K562 (cell line): Measurements from ENCODE around the gene DELE1. TPM values are rescaled to one million over a fixed set of nuclear protein-coding genes. Genes with fewer than 3 reads are reported as not detected.

Source experiments
- ATAC-seq: fragments of 200-7000 bp; cut with Tn5 transposase; 3 replicates; pipeline ENCODE4 v1.9.1; 2020; ENCODE audit warnings: moderate library complexity
- BruUV-seq: library from RNA; stranded (reverse); fragments of 400-500 nt; replicated peaks from 2 replicates; lab custom pipeline; 2021; lab: Mats Ljungman, UMichigan
- CTCF ChIA-PET: fragments of 300-600 bp; formaldehyde crosslinking; extraction: SDS; loops from one replicate; lab custom pipeline; 2021; ENCODE audit warnings: low intra/inter-chr PET ratio; lab: Yijun Ruan, JAX
- POLR2A ChIA-PET: fragments of 300-600, 350-650 bp; sonication (Branson Sonifier 250); formaldehyde crosslinking; extraction: SDS; loops from one replicate; lab custom pipeline; 2021; ENCODE audit warnings: antibody characterized with exemption, inconsistent platforms; lab: Yijun Ruan, JAX
- DNase-seq, 4 experiments: peaks; one replicate each; pipeline versions ENCODE4 v3.0.0 to v3.0.0-alpha.2; 2011 to 2018; ENCODE audit warnings: low spot score in 3 of 4, mixed read lengths in 3 of 4; ENCODE audit errors: extremely low read depth in 1 of 4
- FAIRE-seq: peaks from 2 replicates; lab custom pipeline; 2011; peaks lifted over from hg19 to GRCh38; lab: Jason Lieb, UNC
- H2AFZ ChIP-seq: 2 replicates; pipeline ENCODE4 v1.6.0; 2011; ENCODE audit warnings: low read depth, low read length, control low read depth, inconsistent platforms
- H3K27ac ChIP-seq: fragments of 200-600 bp; 3 replicates; pipeline ENCODE4 v1.8.0; 2011; ENCODE audit warnings: low read depth, mild to moderate bottlenecking, control low read depth, inconsistent platforms, low read length, moderate library complexity, mixed read lengths; ENCODE audit errors: extremely low read depth
- H3K27me3 ChIP-seq, 2 experiments: fragments of 300-600 bp in 1 of 2; 2 replicates in 1 of 2; 3 replicates in 1 of 2; pipeline versions ENCODE4 v1.6.0 to v1.8.0; 2011; ENCODE audit warnings: inconsistent platforms in 2 of 2, low read length in 2 of 2, mild to moderate bottlenecking in 1 of 2, mixed read lengths in 1 of 2, moderate library complexity in 1 of 2; ENCODE audit not compliant: control insufficient read depth in 2 of 2, insufficient read depth in 2 of 2
- H3K36me3 ChIP-seq: fragments of 300-600 bp; 3 replicates; pipeline ENCODE4 v1.8.0; 2011; ENCODE audit warnings: mild to moderate bottlenecking, low read length, inconsistent platforms; ENCODE audit not compliant: control insufficient read depth, insufficient read depth
- H3K4me1 ChIP-seq, 2 experiments: fragments of 200-600 bp in 1 of 2; replicated peaks in 1 of 2; 2 replicates in 1 of 2; 3 replicates in 1 of 2; pipeline versions ENCODE4 v1.5.1 to v1.8.0; 2011; ENCODE audit warnings: inconsistent platforms in 2 of 2, low read length in 2 of 2, mild to moderate bottlenecking in 1 of 2, mixed read lengths in 1 of 2, moderate library complexity in 1 of 2; ENCODE audit not compliant: control insufficient read depth in 2 of 2, insufficient read depth in 2 of 2
- H3K4me2 ChIP-seq: 2 replicates; pipeline ENCODE4 v1.6.1; 2011; ENCODE audit warnings: low read length, control low read depth, inconsistent platforms, mixed read lengths; ENCODE audit not compliant: insufficient read depth
- H3K4me3 ChIP-seq: fragments of 200-600 bp; sonication (generic), shearing (Covaris generic); 2 replicates; pipeline ENCODE4 v1.5.1; 2016; ENCODE audit warnings: control low read depth, inconsistent platforms
- H3K79me2 ChIP-seq: fragments of 200-600 bp; 3 replicates; pipeline ENCODE4 v1.8.0; 2011; ENCODE audit warnings: low read length, inconsistent platforms; ENCODE audit not compliant: control insufficient read depth, insufficient read depth
- H3K9ac ChIP-seq, 2 experiments: 2 replicates each; pipeline versions ENCODE4 v1.6.0 to v1.6.1; 2011; ENCODE audit warnings: low read depth in 2 of 2, low read length in 2 of 2, control low read depth in 1 of 2, inconsistent platforms in 1 of 2, mild to moderate bottlenecking in 1 of 2, mixed read lengths in 1 of 2; ENCODE audit not compliant: insufficient read depth in 1 of 2
- H3K9me1 ChIP-seq: one replicate; pipeline ENCODE4 v1.6.0; 2011; ENCODE audit warnings: inconsistent platforms, mild to moderate bottlenecking, low read length, moderate library complexity; ENCODE audit not compliant: control insufficient read depth, insufficient read depth
- H3K9me3 ChIP-seq: replicated peaks from 2 replicates; pipeline ENCODE4 v1.5.1; 2011; ENCODE audit warnings: low read depth, low read length, inconsistent platforms; ENCODE audit not compliant: control insufficient read depth, insufficient read depth
- H4K20me1 ChIP-seq: replicated peaks from 2 replicates; pipeline ENCODE4 v1.6.1; 2011; ENCODE audit warnings: low read length, inconsistent platforms, mixed read lengths; ENCODE audit not compliant: control insufficient read depth, insufficient read depth
- ETS2 ChIP-seq: IDR thresholded peaks from 2 replicates; pipeline ENCODE4 v1.6.1; 2016; ENCODE audit warnings: borderline replicate concordance, missing genetic modification characterization, mild to moderate bottlenecking, moderate library complexity, missing compliant biosample characterization; ENCODE audit not compliant: poor library complexity, severe bottlenecking
- ILK ChIP-seq: fragments of 450-650 bp; IDR thresholded peaks from 2 replicates; pipeline ENCODE4 v1.6.1; 2016; ENCODE audit warnings: missing genetic modification characterization, low read depth, mild to moderate bottlenecking, missing compliant biosample characterization, moderate library complexity, borderline replicate concordance
- MCM5 ChIP-seq: fragments of 450-650 bp; IDR thresholded peaks from 2 replicates; pipeline ENCODE4 v1.6.1; 2016; ENCODE audit warnings: low read depth
- ZNF146 ChIP-seq: IDR thresholded peaks from one replicate; pipeline ENCODE4 v1.6.1; 2018; ENCODE audit warnings: missing compliant biosample characterization; ENCODE audit not compliant: unreplicated experiment
- ZNF561 ChIP-seq: fragments of 450-650 bp; formaldehyde crosslinking; conservative IDR thresholded peaks from 2 replicates; pipeline ENCODE4 v1.4.0; 2020; ENCODE audit warnings: mild to moderate bottlenecking, moderate library complexity
- WGBS: fragments of 100-300 bp; shearing (Covaris generic); methylation state at CpG from one replicate; pipeline ENCODE4 v1.1.6; 2016; ENCODE audit warnings: low coverage, mixed read lengths; ENCODE audit not compliant: insufficient coverage; ENCODE audit errors: missing lambda C conversion rate; 5-methylcytosine and 5-hydroxymethylcytosine counted together
- in situ Hi-C: fragments of 300-500 bp; cut with MboI; formaldehyde crosslinking; loops from 4 replicates; pipeline ENCODE4 v1.15.0; 2018; ENCODE audit warnings: inconsistent platforms, mixed read lengths
- intact Hi-C: fragments of 100-400 bp; cut with micrococcal nuclease; formaldehyde crosslinking; loops from 2 replicates; pipeline ENCODE4 v1.14.2; 2022
- polyA plus RNA-seq, 8 experiments: library from polyadenylated mRNA; depleted of rRNA in 4 of 8; stranded (reverse) in 5 of 8; unstranded in 3 of 8; fragments of >200 nt; fragmentation: Nextera tagmentation in 2 of 8; fragmentation: Illumina TruSeq in 1 of 8; extraction: Ambion mirVana in 2 of 8; extraction: Trizol in 1 of 8; gene quantifications; 2 replicates each; pipeline versions ENCODE4 v1.2.1 to v1.2.3, GENCODE V29; 2011 to 2014; ENCODE audit warnings: inconsistent platforms in 1 of 8, missing spikeins in 1 of 8
- total RNA-seq, 7 experiments: library from RNA; depleted of rRNA in 6 of 7; stranded (reverse); fragments of >200 nt in 6 of 7; fragmentation: Illumina TruSeq in 2 of 7; extraction: Trizol in 2 of 7; gene quantifications; 2 replicates each; pipeline versions ENCODE4 v1.2.1 to v1.2.3, GENCODE V29; 2011 to 2021; ENCODE audit warnings: low replicate concordance in 1 of 7
- TF ChIP-seq, protein P1 (sequence below), 3 experiments: fragments of 200-800 bp in 1 of 3; sonication (Bioruptor generic) in 1 of 3; sonication (generic) in 1 of 3; formaldehyde crosslinking in 1 of 3; IDR thresholded peaks; 2 replicates each; pipeline versions ENCODE4 v1.6.1 to v1.8.0; 2016 to 2022; ENCODE audit warnings: mild to moderate bottlenecking in 2 of 3, missing compliant biosample characterization in 2 of 3, missing genetic modification characterization in 2 of 3, missing genetic modification reagents in 1 of 3

The DELE1 gene
- total and polyA plus RNA-seq, 9 of the 15 experiments (the other 6 are each of a cell fraction or from before 2014, with no cell fraction given) = 16.6 to 74.4 (median 49.8) TPM

DNA sequence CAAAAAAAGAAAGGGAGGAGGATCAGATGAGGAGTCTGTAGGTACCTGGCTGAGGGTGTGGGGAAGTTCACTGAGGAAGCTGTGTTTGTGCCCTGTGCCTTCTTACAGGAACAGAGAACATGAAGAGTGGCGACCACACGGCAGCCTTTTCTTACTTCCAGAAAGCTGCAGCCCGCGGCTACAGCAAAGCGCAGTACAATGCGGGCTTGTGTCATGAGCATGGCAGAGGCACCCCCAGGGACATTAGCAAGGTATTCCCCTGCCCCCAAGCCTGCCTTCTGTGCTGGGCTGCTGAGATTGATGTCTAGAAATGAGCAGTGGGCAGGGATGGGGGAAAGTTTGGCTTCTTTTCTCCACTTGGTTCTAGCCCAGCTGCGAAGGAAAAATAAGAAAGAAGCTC lies 9.5 kb downstream of the DELE1 start:
- FAIRE-seq (no peak), ATAC-seq (no peak), DNase-seq (no peak)
- Histone ChIP-seq H3K79me2 (no peaks in the 10 kb centered on the region), H2AFZ (no peak overlapping the region), H3K4me3 (no peak overlapping the region), H3K4me2 (no peak overlapping the region), H3K9me1 (peaks cover 3% of the 10 kb centered on the region), H3K9me3 (no peaks in the 10 kb centered on the region), H3K27me3 (no peaks in the 10 kb centered on the region), H3K9ac (no peak overlapping the region), H3K36me3 (peaks cover 87% of the 10 kb centered on the region), H3K27ac (no peak overlapping the region), H3K4me1 (no peaks in the 10 kb centered on the region), H4K20me1 (no peaks in the 10 kb centered on the region)
- no TSS peak for BruUV-seq
- intact Hi-C loops = no loop called here
- TF ChIP-seq ZNF146 (CRISPR knock-in tag) = no peak
- no peak for TF ChIP-seq MCM5
- no peak for TF ChIP-seq ETS2 (tag)
- no peak for TF ChIP-seq ILK (tag)
- TF ChIP-seq, protein P1, sequence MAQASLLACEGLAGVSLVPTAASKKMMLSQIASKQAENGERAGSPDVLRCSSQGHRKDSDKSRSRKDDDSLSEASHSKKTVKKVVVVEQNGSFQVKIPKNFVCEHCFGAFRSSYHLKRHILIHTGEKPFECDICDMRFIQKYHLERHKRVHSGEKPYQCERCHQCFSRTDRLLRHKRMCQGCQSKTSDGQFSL (CRISPR knock-in tag; IDR thresholded peaks at IDR 0.05) = no peak
- TF ChIP-seq, protein P1 (tag; IDR thresholded peaks at IDR 0.05) = no peak
- no peak for TF ChIP-seq ZNF561 (CRISPR knock-in tag)
- ChIA-PET POLR2A (interaction anchor here (0.9 to 2.6 kb wide), 3 partner anchors 9 to 17 kb away, joined by 3 to 13 read pairs (median 6); no protein-coding TSS in a partner anchor), CTCF (no interaction called here)
- in situ Hi-C loops = no loop called here
- WGBS = 98% methylated on average over 6 of the region's 7 CpGs
